GM18526 (cell line): ENCODE measurements around the gene ILDR2.

ENCODE experiments used
- POLR2A ChIP-seq: IDR thresholded peaks from 3 replicates; pipeline ENCODE4 v1.6.1; 2011; ENCODE audit not compliant: insufficient read length; ENCODE audit errors: extremely low read depth

Gene ILDR2

DNA sequence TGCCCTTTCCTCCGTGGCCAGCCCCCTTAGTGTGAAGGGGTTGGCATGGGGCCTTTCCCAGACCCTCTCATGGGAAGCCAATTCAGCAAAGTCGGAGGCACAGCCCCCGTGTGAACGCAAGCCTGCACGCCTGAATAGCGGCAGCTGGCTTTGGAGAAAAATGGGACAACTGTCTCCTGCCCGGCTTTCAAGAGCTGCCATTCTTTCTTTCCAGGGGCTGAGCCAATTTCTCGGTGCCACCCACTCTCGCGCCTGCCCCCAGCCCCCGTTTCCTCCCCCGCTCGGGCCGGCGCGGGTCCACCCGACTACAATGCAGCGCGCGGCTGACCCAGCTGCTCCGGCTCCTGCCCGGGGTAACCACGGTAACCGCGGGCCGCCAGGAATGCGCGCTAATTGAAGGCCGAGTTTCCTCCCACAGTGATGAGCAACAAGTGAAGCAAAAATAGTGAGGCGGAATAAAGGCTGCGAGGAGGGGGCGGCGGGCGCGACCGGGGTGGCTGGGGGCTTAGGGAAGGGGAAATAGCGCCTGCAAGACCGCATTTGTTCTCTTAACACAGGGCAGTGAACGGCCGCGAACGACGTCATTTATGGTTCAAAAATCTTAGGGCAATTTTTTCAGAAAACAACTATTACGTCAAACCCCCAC, 27.8 kb downstream of the ILDR2 start:
- no peak for TF ChIP-seq POLR2A

DNA sequence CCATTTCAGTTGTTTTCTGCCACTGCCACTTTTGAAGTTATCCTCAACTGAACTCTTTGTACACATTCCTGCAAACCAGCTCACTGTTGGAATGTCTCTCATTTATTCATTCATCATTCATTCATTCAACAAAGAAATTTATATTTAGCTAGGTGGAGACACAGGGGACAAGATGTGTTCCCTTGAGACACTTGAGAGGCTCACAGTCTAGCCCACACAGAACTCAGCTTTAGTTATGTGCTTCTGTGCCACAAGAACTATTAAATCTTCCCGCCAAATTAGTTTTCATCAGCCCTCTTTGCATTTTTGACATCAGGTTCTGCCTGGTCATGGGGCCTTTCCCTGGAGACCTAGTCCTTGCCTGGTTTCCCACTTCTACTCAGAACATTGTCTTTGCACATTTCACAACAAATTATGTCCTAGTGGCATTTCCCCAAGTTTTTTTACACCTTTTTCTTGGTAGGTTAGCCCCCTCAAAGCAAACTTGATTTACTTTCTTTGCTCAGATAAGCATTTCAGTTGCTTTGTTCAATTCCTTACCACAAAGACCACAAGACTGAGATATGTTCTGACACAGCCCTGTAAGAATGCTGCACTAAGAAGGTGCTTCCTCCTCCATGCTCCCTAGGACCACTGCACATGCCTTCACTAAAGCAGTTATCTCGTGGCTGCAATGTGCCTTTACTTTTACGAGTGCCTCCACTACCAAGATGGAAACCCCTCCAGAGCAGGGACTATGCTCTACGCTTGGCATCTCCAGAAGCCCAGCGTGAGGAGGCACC, 31.0 kb downstream of the ILDR2 start:
- no peak for TF ChIP-seq POLR2A

- no peak for TF ChIP-seq POLR2A
Measured at GRCh38 chr1:166939741-166940375, 35.5 kb downstream of the ILDR2 start.

DNA sequence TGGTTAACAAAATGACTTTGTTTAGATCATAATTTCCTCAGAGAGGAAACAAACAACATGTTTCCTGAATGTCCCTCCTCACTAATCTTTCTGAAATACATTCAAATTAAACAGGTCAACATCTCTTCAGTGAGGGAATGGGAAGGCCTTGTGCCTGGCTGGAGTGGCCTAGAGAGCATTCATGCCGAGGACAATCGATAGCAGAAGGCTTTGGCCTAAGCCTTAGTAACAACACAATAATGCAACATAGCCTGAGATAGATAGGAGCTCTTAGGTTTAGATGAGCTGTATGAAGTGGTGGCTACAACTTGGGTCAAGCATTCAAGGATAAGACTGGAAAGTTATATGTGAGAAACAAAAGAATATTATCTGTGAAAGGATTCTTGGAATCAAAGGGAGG, 37.4 kb downstream of the ILDR2 start:
- TF ChIP-seq POLR2A, result no peak

GRCh38 chr1:166937329-166937728, 38.0 kb downstream of the ILDR2 start:
- no peak for TF ChIP-seq POLR2A

GRCh38 chr1:166933633-166934032, 41.7 kb downstream of the ILDR2 start:
- TF ChIP-seq POLR2A, result no peak

GRCh38 chr1:166933140-166933539, 42.2 kb downstream of the ILDR2 start:
- TF ChIP-seq POLR2A, result no peak

GRCh38 chr1:166929911-166930310, 45.4 kb downstream of the ILDR2 start:
- no peak for TF ChIP-seq POLR2A

- no peak for TF ChIP-seq POLR2A
Measured at GRCh38 chr1:166927701-166928100, 47.6 kb downstream of the ILDR2 start.

GRCh38 chr1:166925810-166926478, 49.4 kb downstream of the ILDR2 start:
- no peak for TF ChIP-seq POLR2A

GRCh38 chr1:166924823-166925541, 50.4 kb downstream of the ILDR2 start:
- TF ChIP-seq POLR2A, result no peak

DNA sequence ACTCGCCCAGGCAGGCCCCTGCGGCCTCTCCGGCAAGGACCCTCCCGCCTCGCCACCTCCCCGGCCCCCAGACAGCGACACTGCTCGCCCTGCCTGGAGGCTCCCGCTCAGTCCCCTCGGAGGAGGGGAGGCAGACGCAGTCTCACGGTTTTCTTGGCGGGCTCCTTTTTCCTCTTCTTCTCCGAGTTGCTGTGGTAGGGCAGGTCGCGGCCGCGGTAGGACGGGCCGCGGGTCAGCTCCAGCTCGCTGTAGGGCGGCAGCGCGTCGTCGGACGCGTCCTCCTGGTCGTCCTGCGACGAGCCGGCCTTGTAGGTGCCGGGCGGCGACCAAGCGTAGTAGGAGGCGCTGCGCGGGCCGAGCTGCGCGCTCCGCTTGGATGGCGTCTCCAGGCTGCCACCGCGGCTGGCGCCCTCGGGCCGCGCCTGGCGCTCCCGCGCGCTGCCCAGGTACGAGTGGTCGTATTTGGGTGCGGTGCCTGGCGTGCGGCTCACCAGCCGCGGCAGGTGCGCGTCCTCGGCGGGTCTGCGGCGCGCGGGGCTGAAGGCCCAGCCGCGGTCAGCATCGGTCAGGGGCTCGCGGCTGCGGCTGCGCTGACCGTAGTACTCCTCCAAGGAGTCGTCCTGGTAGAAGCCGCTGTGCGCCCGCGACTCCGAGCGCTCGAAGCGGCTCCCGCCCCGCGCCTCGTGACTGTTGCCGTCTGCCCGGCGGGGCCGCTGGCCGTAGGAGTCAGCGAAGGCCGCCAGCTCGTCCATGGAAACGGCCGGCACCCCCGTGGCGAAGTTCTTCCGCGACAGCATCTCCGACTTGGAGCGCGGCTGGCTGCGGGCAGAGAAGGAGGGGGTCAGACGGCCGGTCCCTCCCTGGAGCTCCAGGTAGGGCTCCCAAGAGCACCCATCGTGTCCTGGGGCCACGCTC, 54.5 kb downstream of the ILDR2 start:
- TF ChIP-seq POLR2A, result no peak

DNA sequence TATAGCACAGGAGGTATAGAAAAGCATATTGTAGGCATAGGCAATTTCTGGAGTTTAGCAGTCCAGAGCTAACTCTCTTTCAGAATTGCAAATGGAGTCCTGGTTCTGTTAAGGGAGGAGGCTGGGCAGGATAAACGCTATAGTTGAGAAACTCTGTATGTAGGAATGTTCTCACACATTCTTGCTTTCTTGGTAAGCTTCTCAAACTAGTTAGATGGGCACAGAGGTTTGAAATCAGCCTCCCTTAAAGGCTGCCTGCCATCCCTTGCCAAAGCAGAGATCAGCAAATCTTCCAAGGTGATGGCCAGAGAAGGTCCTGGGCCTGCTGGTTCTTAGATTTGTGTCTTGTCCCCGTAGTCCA, 56.4 kb downstream of the ILDR2 start:
- TF ChIP-seq POLR2A, result no peak
